OCI-LY7 (cell line): ENCODE data around the gene SNIP1. TPM values are rescaled to one million over a fixed set of nuclear protein-coding genes. Genes with fewer than 3 reads are reported as not detected.

Experiments
- BruUV-seq: library from RNA; stranded (reverse); fragments of 400-500 nt; replicated peaks from 2 replicates; lab custom pipeline; 2021; lab: Mats Ljungman, UMichigan
- CTCF ChIA-PET: fragments of 300-600 bp; sonication (Branson Sonifier 250); formaldehyde crosslinking; loops from one replicate; lab custom pipeline; 2022; ENCODE audit warnings: antibody characterized with exemption; ENCODE audit not compliant: unreplicated experiment; lab: Charles Lee
- POLR2A ChIA-PET: fragments of 300-600 bp; sonication (Branson Sonifier 250); formaldehyde crosslinking; loops from one replicate; lab custom pipeline; 2022; ENCODE audit warnings: antibody characterized with exemption; lab: Charles Lee
- DNase-seq: peaks from one replicate; pipeline ENCODE4 v3.0.0-alpha.2; 2015; ENCODE audit warnings: low spot score
- H2AFZ ChIP-seq: fragments of 200-600 bp; sonication (generic), shearing (Covaris generic); 2 replicates; pipeline ENCODE4 v1.6.1; 2014; ENCODE audit warnings: mild to moderate bottlenecking, antibody characterized with exemption, low read length, moderate library complexity
- H3K27ac ChIP-seq: fragments of 200-600 bp; sonication (generic); 2 replicates; pipeline ENCODE4 v1.5.1; 2014; ENCODE audit warnings: mixed run types, low read depth, mild to moderate bottlenecking, moderate library complexity, low read length, inconsistent platforms; ENCODE audit not compliant: poor library complexity, severe bottlenecking
- H3K36me3 ChIP-seq: fragments of 200-600 bp; sonication (generic); 2 replicates; pipeline ENCODE4 v1.6.1; 2014; ENCODE audit warnings: mild to moderate bottlenecking, antibody characterized with exemption, low read length, moderate library complexity, mixed read lengths; ENCODE audit not compliant: insufficient read depth
- H3K4me1 ChIP-seq: fragments of 200-600 bp; sonication (generic); 2 replicates; pipeline ENCODE4 v1.5.1; 2014; ENCODE audit warnings: mild to moderate bottlenecking, low read length; ENCODE audit not compliant: insufficient read depth, poor library complexity, severe bottlenecking
- H3K4me2 ChIP-seq: fragments of 200-600 bp; sonication (generic); 2 replicates; pipeline ENCODE4 v1.6.1; 2014; ENCODE audit warnings: mild to moderate bottlenecking, low read length
- H3K4me3 ChIP-seq: fragments of 200-600 bp; sonication (generic); 2 replicates; pipeline ENCODE4 v1.5.1; 2014; ENCODE audit warnings: mild to moderate bottlenecking, low read depth, low read length; ENCODE audit not compliant: poor library complexity, severe bottlenecking
- H3K79me2 ChIP-seq: fragments of 200-600 bp; sonication (generic); 2 replicates; pipeline ENCODE4 v1.6.1; 2016; ENCODE audit warnings: low read depth, mild to moderate bottlenecking, low read length, moderate library complexity, mixed read lengths; ENCODE audit not compliant: insufficient read depth
- H3K9me2 ChIP-seq: fragments of 200-600 bp; sonication (generic); 2 replicates; pipeline ENCODE4 v1.6.1; 2016; ENCODE audit warnings: mild to moderate bottlenecking, low read length, mixed read lengths; ENCODE audit not compliant: insufficient read depth
- H3K9me3 ChIP-seq: fragments of 200-600 bp; sonication (generic); 2 replicates; pipeline ENCODE4 v1.6.1; 2014; ENCODE audit warnings: mild to moderate bottlenecking, mixed run types, low read length, mixed read lengths
- H4K20me1 ChIP-seq: fragments of 200-600 bp; sonication (generic); 2 replicates; pipeline ENCODE4 v1.6.1; 2014; ENCODE audit warnings: mild to moderate bottlenecking, antibody characterized with exemption, low read length, moderate library complexity, mixed read lengths; ENCODE audit not compliant: insufficient read depth
- EZH2phosphoT487 ChIP-seq: fragments of 200-600 bp; sonication (generic); IDR thresholded peaks from 2 replicates; pipeline ENCODE4 v1.6.1; 2018; ENCODE audit warnings: low read depth, borderline replicate concordance, mild to moderate bottlenecking, mixed run types, antibody characterized with exemption, low read length, moderate library complexity, mixed read lengths
- intact Hi-C: fragments of 100-400 bp; cut with micrococcal nuclease; formaldehyde crosslinking; loops from one replicate; pipeline ENCODE4 v1.10.0; 2022; ENCODE audit not compliant: unreplicated experiment
- total RNA-seq, 2 experiments: library from RNA; depleted of rRNA in 1 of 2; stranded (reverse); fragments of >200 nt in 1 of 2; shearing (Covaris generic) in 1 of 2; gene quantifications; 2 replicates each; pipeline ENCODE4 v1.2.3, GENCODE V29; 2014 to 2022
- TF ChIP-seq, protein P1 (sequence below): fragments of 200-600 bp; sonication (generic); conservative IDR thresholded peaks from 2 replicates; pipeline ENCODE4 v1.5.1; 2014; ENCODE audit warnings: mild to moderate bottlenecking, antibody characterized with exemption, low read length, moderate library complexity, mixed read lengths

The SNIP1 gene
- total RNA-seq, 2 experiments from 2014 or later = 14.7 to 24.2 TPM

DNA sequence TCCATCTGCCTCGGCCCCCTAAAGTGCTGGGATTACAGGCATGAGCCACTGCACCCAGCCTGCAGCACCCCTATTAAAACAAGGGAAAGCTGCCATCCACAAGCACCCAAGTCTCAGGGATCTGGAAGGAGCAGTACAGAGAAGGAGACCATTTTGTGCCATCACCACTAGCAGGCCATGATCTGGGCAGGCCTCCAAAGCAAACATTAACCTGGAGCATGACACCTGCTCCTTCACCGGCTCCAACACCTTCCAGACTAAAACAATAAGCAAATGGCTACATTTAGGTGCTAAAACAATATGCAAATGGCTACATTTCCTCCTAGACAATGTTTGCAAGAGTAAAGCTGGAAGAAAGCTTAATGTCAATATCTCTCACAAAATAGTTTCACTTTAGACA is 56.3 kb downstream of the SNIP1 start:
- POLR2A ChIA-PET = interaction anchor here (0.6 to 1.1 kb wide), 3 partner anchors 8 to 12 kb away, joined by 3 to 5 read pairs (median 4); no protein-coding TSS in a partner anchor
- peaks cover 78% of the 10 kb centered on the region for H3K36me3 ChIP-seq

GRCh38 chr1:37495875-37496274 is 58.2 kb downstream of the SNIP1 start:
- ChIA-PET CTCF (no interaction called here), POLR2A (interaction anchor here (0.7 to 1.6 kb wide), 7 partner anchors 21 to 948 kb away, joined by 3 to 5 read pairs (median 4); partner anchors contain the start of gene ZC3H12A)
- H3K79me2 ChIP-seq = no peaks in the 10 kb centered on the region
- H3K9me3 ChIP-seq = no peaks in the 10 kb centered on the region
- DNase-seq = no peak
- no peak overlapping the region for H3K4me2 ChIP-seq
- no peak overlapping the region for H3K4me3 ChIP-seq
- peaks cover 76% of the 10 kb centered on the region for H3K36me3 ChIP-seq
- H3K27ac ChIP-seq = no peak overlapping the region
- no peak overlapping the region for H2AFZ ChIP-seq
- TSS peak; percentile 11 for BruUV-seq
- H3K4me1 ChIP-seq = no peaks in the 10 kb centered on the region
- H4K20me1 ChIP-seq = no peaks in the 10 kb centered on the region
- H3K9me2 ChIP-seq = no peaks in the 10 kb centered on the region
- TF ChIP-seq, protein P1, sequence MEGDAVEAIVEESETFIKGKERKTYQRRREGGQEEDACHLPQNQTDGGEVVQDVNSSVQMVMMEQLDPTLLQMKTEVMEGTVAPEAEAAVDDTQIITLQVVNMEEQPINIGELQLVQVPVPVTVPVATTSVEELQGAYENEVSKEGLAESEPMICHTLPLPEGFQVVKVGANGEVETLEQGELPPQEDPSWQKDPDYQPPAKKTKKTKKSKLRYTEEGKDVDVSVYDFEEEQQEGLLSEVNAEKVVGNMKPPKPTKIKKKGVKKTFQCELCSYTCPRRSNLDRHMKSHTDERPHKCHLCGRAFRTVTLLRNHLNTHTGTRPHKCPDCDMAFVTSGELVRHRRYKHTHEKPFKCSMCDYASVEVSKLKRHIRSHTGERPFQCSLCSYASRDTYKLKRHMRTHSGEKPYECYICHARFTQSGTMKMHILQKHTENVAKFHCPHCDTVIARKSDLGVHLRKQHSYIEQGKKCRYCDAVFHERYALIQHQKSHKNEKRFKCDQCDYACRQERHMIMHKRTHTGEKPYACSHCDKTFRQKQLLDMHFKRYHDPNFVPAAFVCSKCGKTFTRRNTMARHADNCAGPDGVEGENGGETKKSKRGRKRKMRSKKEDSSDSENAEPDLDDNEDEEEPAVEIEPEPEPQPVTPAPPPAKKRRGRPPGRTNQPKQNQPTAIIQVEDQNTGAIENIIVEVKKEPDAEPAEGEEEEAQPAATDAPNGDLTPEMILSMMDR = no peak
- TF ChIP-seq EZH2phosphoT487 = no peak
- intact Hi-C loops = no loop called here

More for the DNA sequence above, 56.3 kb downstream of the SNIP1 start:
- TF ChIP-seq EZH2phosphoT487 = no peak
- TF ChIP-seq, protein P1 = no peak
- Histone ChIP-seq H3K9me2 (no peaks in the 10 kb centered on the region), H4K20me1 (no peaks in the 10 kb centered on the region), H3K9me3 (no peaks in the 10 kb centered on the region), H3K4me2 (no peak overlapping the region), H3K27ac (no peak overlapping the region), H3K4me3 (no peak overlapping the region), H2AFZ (no peak overlapping the region), H3K79me2 (no peaks in the 10 kb centered on the region), H3K4me1 (no peaks in the 10 kb centered on the region)
- no TSS peak for BruUV-seq
- CTCF ChIA-PET = no interaction called here
- intact Hi-C loops = no loop called here
- DNase-seq = no peak

DNA sequence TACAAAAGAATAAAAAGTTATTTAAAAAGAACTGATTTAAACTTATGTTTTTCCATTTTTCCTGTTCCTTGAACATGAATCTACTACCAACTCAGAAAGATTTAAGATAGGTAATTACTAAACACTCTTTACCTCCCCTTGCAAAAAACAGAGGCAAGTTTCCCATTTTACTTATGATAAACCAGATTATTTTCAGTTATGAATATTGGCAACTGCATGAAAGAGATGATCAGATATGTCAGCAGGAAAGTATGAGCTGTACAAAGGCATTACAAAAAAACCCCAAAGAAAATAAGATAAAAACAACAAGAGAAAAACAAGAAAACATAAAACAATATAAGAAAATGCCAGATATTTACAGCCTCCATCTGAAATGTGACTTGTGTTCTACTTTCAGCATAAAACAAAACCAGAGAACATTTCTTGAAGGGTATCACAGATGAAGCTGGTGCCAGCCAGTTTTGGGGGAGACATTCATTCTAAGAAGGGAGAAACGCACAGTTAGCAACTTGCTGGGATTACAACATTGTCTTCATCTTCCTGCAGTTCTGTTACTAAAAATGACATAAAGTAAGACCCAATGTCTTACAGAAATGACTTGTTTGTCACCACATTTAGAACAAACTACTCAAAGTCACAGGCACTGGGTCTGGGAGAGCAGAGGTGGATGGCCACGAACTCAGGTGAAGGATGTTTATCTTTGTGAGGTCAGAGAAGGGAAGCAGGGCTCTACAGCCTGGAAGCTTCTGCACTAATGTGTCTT is 60.6 kb downstream of the SNIP1 start:
- no peak overlapping the region for H3K4me3 ChIP-seq
- H3K4me2 ChIP-seq = no peak overlapping the region
- POLR2A ChIA-PET = no interaction called here
- no peak for TF ChIP-seq EZH2phosphoT487
- TF ChIP-seq, protein P1 = no peak
- H3K79me2 ChIP-seq = no peaks in the 10 kb centered on the region
- no peak for DNase-seq
- TSS peak; percentile 58 for BruUV-seq
- peaks cover 74% of the 10 kb centered on the region for H3K36me3 ChIP-seq
- H3K9me3 ChIP-seq = no peaks in the 10 kb centered on the region
- intact Hi-C loops = no loop called here
- H3K27ac ChIP-seq = no peak overlapping the region
- CTCF ChIA-PET = no interaction called here
- H2AFZ ChIP-seq = no peak overlapping the region
- no peaks in the 10 kb centered on the region for H3K4me1 ChIP-seq
- no peaks in the 10 kb centered on the region for H4K20me1 ChIP-seq
- no peaks in the 10 kb centered on the region for H3K9me2 ChIP-seq
